AG09309 (cell line): Measurements from ENCODE around the gene MMD2.

Source experiments
- DNase-seq: peaks from one replicate; pipeline ENCODE4 v3.0.0-alpha.2; 2010; ENCODE audit warnings: low read depth
- H3K4me3 ChIP-seq: 2 replicates; pipeline ENCODE4 v1.5.1; 2011; ENCODE audit warnings: mild to moderate bottlenecking, low read depth, low read length, moderate library complexity; ENCODE audit not compliant: control insufficient read depth
- TF ChIP-seq, protein P1 (sequence below): IDR thresholded peaks from 2 replicates; pipeline ENCODE4 v1.5.1; 2011; ENCODE audit warnings: mild to moderate bottlenecking, low read depth, low read length, inconsistent platforms; ENCODE audit not compliant: insufficient read depth, control insufficient read depth; ENCODE audit errors: missing control alignments

MMD2 gene

DNA sequence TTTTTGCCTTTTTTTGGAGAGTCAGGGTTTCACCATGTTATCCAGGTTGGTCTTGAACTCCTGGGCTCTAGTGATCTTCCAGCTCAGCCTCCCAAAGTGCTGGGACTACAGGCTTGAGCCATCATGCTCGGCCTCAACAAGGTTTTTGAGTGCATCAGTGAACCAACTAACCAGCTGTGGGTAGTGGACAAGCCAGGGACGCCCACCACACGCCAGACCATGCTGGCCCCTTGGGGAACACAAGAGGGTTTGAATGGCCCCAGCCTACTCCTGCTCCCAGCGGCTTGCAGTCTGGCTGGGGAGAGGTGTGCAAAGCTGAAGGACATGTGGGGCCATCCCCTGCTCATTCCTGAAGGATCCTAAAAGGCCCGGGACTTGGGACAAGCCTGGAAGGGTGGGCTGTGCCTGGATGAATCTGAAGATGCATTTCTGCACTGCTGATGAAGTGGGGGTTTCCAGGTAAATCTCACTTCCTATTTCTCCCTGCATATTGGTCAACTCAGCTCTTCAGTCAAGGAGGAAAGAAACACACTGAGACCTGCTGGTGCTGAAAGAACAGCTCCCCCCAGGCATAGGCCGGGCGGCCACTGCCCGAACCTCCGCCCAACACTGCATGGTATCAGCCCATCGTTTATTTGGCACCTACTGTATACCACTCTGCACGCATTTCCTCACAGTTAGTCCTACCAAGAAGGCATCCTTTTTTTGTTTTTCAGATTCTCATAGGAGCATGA is 6.9 kb downstream of the MMD2 start:
- TF ChIP-seq, protein P1, sequence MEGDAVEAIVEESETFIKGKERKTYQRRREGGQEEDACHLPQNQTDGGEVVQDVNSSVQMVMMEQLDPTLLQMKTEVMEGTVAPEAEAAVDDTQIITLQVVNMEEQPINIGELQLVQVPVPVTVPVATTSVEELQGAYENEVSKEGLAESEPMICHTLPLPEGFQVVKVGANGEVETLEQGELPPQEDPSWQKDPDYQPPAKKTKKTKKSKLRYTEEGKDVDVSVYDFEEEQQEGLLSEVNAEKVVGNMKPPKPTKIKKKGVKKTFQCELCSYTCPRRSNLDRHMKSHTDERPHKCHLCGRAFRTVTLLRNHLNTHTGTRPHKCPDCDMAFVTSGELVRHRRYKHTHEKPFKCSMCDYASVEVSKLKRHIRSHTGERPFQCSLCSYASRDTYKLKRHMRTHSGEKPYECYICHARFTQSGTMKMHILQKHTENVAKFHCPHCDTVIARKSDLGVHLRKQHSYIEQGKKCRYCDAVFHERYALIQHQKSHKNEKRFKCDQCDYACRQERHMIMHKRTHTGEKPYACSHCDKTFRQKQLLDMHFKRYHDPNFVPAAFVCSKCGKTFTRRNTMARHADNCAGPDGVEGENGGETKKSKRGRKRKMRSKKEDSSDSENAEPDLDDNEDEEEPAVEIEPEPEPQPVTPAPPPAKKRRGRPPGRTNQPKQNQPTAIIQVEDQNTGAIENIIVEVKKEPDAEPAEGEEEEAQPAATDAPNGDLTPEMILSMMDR, result no peak
- no peak for DNase-seq
- H3K4me3 ChIP-seq, result no peak overlapping the region

DNA sequence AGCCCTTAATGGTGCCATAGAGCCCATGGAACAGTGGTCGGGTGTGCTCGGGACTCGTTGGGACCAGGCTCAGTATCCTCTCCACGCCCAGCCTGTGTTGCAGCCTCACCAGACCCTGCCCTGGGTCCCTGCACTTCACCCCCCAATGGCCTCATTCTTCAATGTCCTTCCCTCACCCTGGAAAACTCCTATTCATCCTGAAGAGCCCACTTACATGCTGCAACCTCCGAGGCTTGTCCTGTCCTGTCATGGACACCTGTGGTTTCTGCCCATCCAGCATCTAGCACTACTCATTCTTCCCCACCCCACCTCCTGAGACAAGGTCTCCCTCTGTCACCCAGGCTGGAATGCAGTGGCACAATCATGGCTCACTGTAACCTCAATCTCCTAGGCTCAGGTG is 7.7 kb downstream of the MMD2 start:
- no peak overlapping the region for H3K4me3 ChIP-seq
- TF ChIP-seq, protein P1, result no peak
- no peak for DNase-seq

DNA sequence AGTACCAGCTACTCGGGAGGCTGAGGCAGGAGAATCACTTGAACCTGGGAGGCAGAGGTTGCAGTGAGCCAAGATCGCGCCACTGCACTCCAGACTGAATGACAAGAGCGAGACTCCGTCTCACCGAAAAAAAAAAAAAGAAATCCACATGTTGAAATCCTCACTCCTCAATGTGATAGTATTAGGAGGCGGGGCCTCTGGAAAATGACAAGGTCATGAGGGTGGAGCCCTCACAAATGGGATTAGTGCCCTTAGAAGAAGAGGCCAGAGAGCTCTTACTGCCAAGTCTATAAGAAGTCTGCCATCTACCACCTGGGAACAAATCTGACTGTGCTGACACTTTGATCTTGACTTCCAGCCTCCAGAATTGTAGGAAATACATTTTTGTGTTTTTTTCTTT is 10.6 kb downstream of the MMD2 start:
- TF ChIP-seq, protein P1, result no peak
- no peak overlapping the region for H3K4me3 ChIP-seq
- DNase-seq, result no peak

DNA sequence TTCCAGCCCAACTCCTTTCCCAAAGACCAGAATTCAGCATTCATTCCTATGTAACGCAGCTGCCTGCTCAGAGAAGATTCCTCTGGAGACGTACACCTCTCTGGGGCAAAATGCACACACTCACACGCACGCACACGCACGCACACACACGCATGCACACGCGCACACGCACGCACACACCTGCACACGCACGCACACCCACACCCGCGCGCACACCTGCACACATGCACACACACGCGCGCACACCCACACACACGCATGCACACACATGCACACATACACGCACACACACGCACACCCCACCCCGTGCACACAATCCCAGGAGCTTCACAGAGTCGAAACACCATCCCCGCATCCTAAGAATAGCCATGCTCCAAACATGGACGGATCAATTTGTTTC is 13.0 kb downstream of the MMD2 start:
- TF ChIP-seq, protein P1, result no peak
- no peak overlapping the region for H3K4me3 ChIP-seq
- no peak for DNase-seq

DNA sequence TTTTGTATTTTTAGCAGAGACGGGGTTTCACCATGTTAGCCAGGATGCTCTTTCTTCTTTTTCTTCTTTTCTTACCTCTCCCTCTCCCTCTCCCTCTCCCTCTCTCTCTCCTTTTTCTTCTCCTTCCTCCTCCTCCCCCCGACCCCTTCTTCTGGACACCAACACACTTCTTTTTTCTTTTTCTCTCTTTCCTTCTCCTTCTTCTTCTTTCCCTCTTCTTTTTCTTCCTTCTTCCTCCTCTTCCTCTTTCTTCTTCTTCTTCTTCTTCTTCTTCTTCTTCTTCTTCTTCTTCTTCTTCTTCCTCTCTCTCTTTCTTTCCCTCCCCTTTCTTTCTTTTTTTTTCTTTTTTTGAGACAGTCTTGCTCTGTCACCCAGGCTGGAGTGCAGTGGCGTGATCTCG is 14.0 kb downstream of the MMD2 start:
- no peak for DNase-seq
- TF ChIP-seq, protein P1, result no peak
- H3K4me3 ChIP-seq, result no peak overlapping the region

DNA sequence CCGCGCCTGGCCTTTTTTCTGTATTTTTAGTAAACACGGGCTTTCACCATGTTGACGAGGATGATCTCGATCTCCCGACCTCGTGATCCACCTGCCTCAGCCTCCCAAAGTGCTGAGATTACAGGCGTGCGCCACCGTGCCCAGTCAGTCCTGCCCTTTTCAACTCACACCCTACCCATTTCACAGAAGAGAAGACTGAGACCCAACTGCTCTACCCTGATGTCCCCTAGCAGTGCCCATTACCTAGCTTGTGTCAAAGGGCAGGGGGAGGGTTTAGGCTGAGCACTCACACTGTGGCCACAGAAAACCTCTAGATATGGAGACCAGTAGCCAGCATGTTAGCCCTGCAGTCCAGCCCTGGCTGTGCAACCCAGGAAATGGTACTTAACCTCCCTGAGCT is 15.7 kb downstream of the MMD2 start:
- DNase-seq, result no peak
- H3K4me3 ChIP-seq, result no peak overlapping the region
- TF ChIP-seq, protein P1, result no peak

DNA sequence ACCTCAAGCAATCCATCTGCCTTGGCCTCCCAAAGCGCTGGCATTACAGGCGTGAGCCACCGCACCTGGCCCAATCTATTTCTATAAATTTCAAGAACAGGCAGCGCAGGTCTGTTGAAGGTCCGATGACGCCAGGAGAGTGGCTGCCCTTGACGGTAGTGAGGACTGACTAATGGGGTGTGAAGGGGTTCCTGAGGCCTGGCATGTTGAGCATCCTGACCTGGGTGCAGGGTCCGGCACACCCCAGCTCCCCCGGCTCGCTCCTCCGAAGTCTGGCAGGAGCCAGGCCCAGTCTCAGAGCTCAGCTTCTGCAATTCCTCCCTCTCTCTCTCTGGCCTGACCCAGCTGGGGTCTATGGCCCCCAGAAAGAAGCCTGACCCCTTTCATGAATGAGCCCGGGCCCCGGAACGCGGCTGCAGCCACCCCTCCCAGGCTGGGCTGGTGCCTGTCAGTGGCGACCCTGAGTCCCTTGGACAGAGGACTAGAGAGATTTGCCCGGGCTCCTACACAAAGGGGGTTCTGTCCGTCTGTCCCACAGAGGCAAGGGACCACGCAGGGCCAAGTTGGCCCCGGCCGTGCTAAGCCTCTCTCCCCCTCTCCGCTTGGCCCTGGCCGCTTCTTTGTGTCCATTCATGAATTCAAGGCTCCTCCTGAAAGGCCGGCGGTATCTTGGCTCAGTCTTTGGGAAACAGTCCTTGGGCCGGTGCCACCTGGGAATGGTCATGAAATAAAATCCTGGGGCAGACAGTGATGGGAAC is 18.8 kb downstream of the MMD2 start:
- no peak for DNase-seq
- no peak overlapping the region for H3K4me3 ChIP-seq
- TF ChIP-seq, protein P1, result no peak
